ENCODE results near the gene ZEB1. TPM values are rescaled to one million over a fixed set of nuclear protein-coding genes. Genes with fewer than 3 reads are reported as not detected.

The ZEB1 gene
- total and polyA plus RNA-seq, 4 experiments from 2014 or later, result 19.1 to 70.6 (median 50.0) TPM

- Histone ChIP-seq H3K27ac (ENCODE audit: low read depth, low read length) (no peak overlapping the region), H3K4me3 (ENCODE audit: low read length in 2 of 2) (no peak overlapping the region), H3K9me3 (ENCODE audit: control insufficient read depth in 1 of 2, low read length in 2 of 2) (no peaks in the 10 kb centered on the region), H3K27me3 (ENCODE audit: insufficient read depth, low read length) (no peaks in the 10 kb centered on the region), H3K36me3 (ENCODE audit: insufficient read depth, low read length) (no peaks in the 10 kb centered on the region), H3K4me1 (ENCODE audit: insufficient read depth, low read length) (peaks cover 10% of the 10 kb centered on the region)
- intact Hi-C loops (cut with micrococcal nuclease), result no loop called here
- Mint-ChIP-seq H3K9me3 (peaks cover 0 to 26% (median 12%) of the 10 kb centered on the region in 8 donors), H3K36me3 (peaks cover 21 to 31% of the 10 kb centered on the region in 2 donors), H3K4me3 (peak overlapping the region in 4 of 8 donors; percentile 5 to 41 (median 26)), H3K4me1 (peaks cover 25 to 64% (median 44%) of the 10 kb centered on the region in 4 donors), H3K27me3 (no peaks in the 10 kb centered on the region), H3K27ac (no peak overlapping the region)
- ChIA-PET POLR2A (ENCODE audit: partially characterized antibody) (interaction anchor here (0.6 kb wide), 1 partner anchor 37 kb away, joined by 3 read pairs; no protein-coding TSS in a partner anchor), CTCF (ENCODE audit: partially characterized antibody) (no interaction called here)
- no peak for DNase-seq
Observed at GRCh38 chr10:31413325-31413724, 94.3 kb downstream of the ZEB1 start.

GRCh38 chr10:31418481-31418880 lies 99.5 kb downstream of the ZEB1 start:
- POLR2A ChIA-PET (ENCODE audit: partially characterized antibody), result no interaction called here

GRCh38 chr10:31419394-31420063 lies 100.5 kb downstream of the ZEB1 start:
- intact Hi-C loops (cut with micrococcal nuclease), result no loop called here
- peak overlapping the region in 1 of 7 donors; percentile 18 for H3K27ac Mint-ChIP-seq
- peaks cover 42 to 82% (median 57%) of the 10 kb centered on the region in 4 donors for H3K4me1 Mint-ChIP-seq
- Histone ChIP-seq H3K36me3 (ENCODE audit: insufficient read depth, low read length) (no peaks in the 10 kb centered on the region), H3K4me1 (ENCODE audit: insufficient read depth, low read length) (no peaks in the 10 kb centered on the region), H3K27me3 (ENCODE audit: insufficient read depth, low read length) (no peaks in the 10 kb centered on the region), H3K9me3 (ENCODE audit: control insufficient read depth in 1 of 2, low read length in 2 of 2) (no peaks in the 10 kb centered on the region), H3K4me3 (ENCODE audit: low read length in 2 of 2) (no peak overlapping the region), H3K27ac (ENCODE audit: low read depth, low read length) (no peak overlapping the region)
- DNase-seq, result no peak
- no peak overlapping the region for H3K4me3 Mint-ChIP-seq
- no peaks in the 10 kb centered on the region for H3K27me3 Mint-ChIP-seq
- CTCF ChIA-PET (ENCODE audit: partially characterized antibody), result no interaction called here
- H3K9me3 Mint-ChIP-seq, result peaks cover 0 to 2% (median 0%) of the 10 kb centered on the region in 8 donors
- peaks cover 5 to 16% of the 10 kb centered on the region in 2 donors for H3K36me3 Mint-ChIP-seq
- POLR2A ChIA-PET (ENCODE audit: partially characterized antibody), result no interaction called here

More at GRCh38 chr10:31418481-31418880, 99.5 kb downstream of the ZEB1 start:
- CTCF ChIA-PET (ENCODE audit: partially characterized antibody), result no interaction called here
- Histone ChIP-seq H3K27ac (ENCODE audit: low read depth, low read length) (no peak overlapping the region), H3K4me3 (ENCODE audit: low read length in 2 of 2) (no peak overlapping the region), H3K4me1 (ENCODE audit: insufficient read depth, low read length) (peaks cover 5% of the 10 kb centered on the region), H3K36me3 (ENCODE audit: insufficient read depth, low read length) (no peaks in the 10 kb centered on the region), H3K9me3 (ENCODE audit: control insufficient read depth in 1 of 2, low read length in 2 of 2) (no peaks in the 10 kb centered on the region), H3K27me3 (ENCODE audit: insufficient read depth, low read length) (no peaks in the 10 kb centered on the region)
- no peak for DNase-seq
- intact Hi-C loops (cut with micrococcal nuclease), result no loop called here
- H3K4me3 Mint-ChIP-seq, result no peak overlapping the region
- no peaks in the 10 kb centered on the region for H3K27me3 Mint-ChIP-seq
- H3K27ac Mint-ChIP-seq, result no peak overlapping the region
- peaks cover 47 to 79% (median 61%) of the 10 kb centered on the region in 4 donors for H3K4me1 Mint-ChIP-seq
- peaks cover 0 to 2% (median 0%) of the 10 kb centered on the region in 8 donors for H3K9me3 Mint-ChIP-seq
- peaks cover 4 to 16% of the 10 kb centered on the region in 2 donors for H3K36me3 Mint-ChIP-seq

GRCh38 chr10:31421322-31421721 lies 102.3 kb downstream of the ZEB1 start:
- H3K27ac ChIP-seq (ENCODE audit: low read depth, low read length), result no peak overlapping the region
- Mint-ChIP-seq H3K4me3 (no peak overlapping the region), H3K9me3 (peaks cover 0 to 2% (median 0%) of the 10 kb centered on the region in 8 donors), H3K36me3 (peaks cover 7 to 16% of the 10 kb centered on the region in 2 donors), H3K27ac (peak overlapping the region in 1 of 7 donors; percentile 47), H3K27me3 (no peaks in the 10 kb centered on the region), H3K4me1 (peaks cover 37 to 85% (median 50%) of the 10 kb centered on the region in 4 donors)
- POLR2A ChIA-PET (ENCODE audit: partially characterized antibody), result no interaction called here
- no peaks in the 10 kb centered on the region for H3K9me3 ChIP-seq (ENCODE audit: control insufficient read depth in 1 of 2, low read length in 2 of 2)
- no peak overlapping the region for H3K4me3 ChIP-seq (ENCODE audit: low read length in 2 of 2)
- H3K36me3 ChIP-seq (ENCODE audit: insufficient read depth, low read length), result no peaks in the 10 kb centered on the region
- intact Hi-C loops (cut with micrococcal nuclease), result no loop called here
- CTCF ChIA-PET (ENCODE audit: partially characterized antibody), result no interaction called here
- H3K4me1 ChIP-seq (ENCODE audit: insufficient read depth, low read length), result no peaks in the 10 kb centered on the region
- no peak for DNase-seq
- no peaks in the 10 kb centered on the region for H3K27me3 ChIP-seq (ENCODE audit: insufficient read depth, low read length)

- CTCF ChIA-PET (ENCODE audit: partially characterized antibody), result no interaction called here
- H3K4me1 Mint-ChIP-seq, result peaks cover 34 to 81% (median 48%) of the 10 kb centered on the region in 4 donors
Observed at GRCh38 chr10:31422634-31423033, 103.6 kb downstream of the ZEB1 start.

GRCh38 chr10:31424473-31424872 lies 105.5 kb downstream of the ZEB1 start:
- Histone ChIP-seq H3K9me3 (ENCODE audit: control insufficient read depth in 1 of 2, low read length in 2 of 2) (no peaks in the 10 kb centered on the region), H3K4me1 (ENCODE audit: insufficient read depth, low read length) (no peaks in the 10 kb centered on the region), H3K27ac (ENCODE audit: low read depth, low read length) (no peak overlapping the region), H3K4me3 (ENCODE audit: low read length in 2 of 2) (no peak overlapping the region), H3K36me3 (ENCODE audit: insufficient read depth, low read length) (no peaks in the 10 kb centered on the region), H3K27me3 (ENCODE audit: insufficient read depth, low read length) (no peaks in the 10 kb centered on the region)
- no peak overlapping the region for H3K4me3 Mint-ChIP-seq
- DNase-seq, result no peak
- ChIA-PET POLR2A (ENCODE audit: partially characterized antibody) (no interaction called here), CTCF (ENCODE audit: partially characterized antibody) (no interaction called here)
- no peak overlapping the region for H3K27ac Mint-ChIP-seq
- intact Hi-C loops (cut with micrococcal nuclease), result no loop called here
- no peaks in the 10 kb centered on the region for H3K27me3 Mint-ChIP-seq
- peaks cover 0 to 5% (median 3%) of the 10 kb centered on the region in 8 donors for H3K9me3 Mint-ChIP-seq
- H3K36me3 Mint-ChIP-seq, result peaks cover 15 to 18% of the 10 kb centered on the region in 2 donors
- H3K4me1 Mint-ChIP-seq, result peaks cover 41 to 84% (median 50%) of the 10 kb centered on the region in 4 donors

More at GRCh38 chr10:31422634-31423033, 103.6 kb downstream of the ZEB1 start:
- Histone ChIP-seq H3K27ac (ENCODE audit: low read depth, low read length) (no peak overlapping the region), H3K27me3 (ENCODE audit: insufficient read depth, low read length) (no peaks in the 10 kb centered on the region), H3K4me3 (ENCODE audit: low read length in 2 of 2) (no peak overlapping the region), H3K9me3 (ENCODE audit: control insufficient read depth in 1 of 2, low read length in 2 of 2) (no peaks in the 10 kb centered on the region), H3K4me1 (ENCODE audit: insufficient read depth, low read length) (no peaks in the 10 kb centered on the region), H3K36me3 (ENCODE audit: insufficient read depth, low read length) (no peaks in the 10 kb centered on the region)
- intact Hi-C loops (cut with micrococcal nuclease), result no loop called here
- H3K36me3 Mint-ChIP-seq, result peaks cover 11 to 12% of the 10 kb centered on the region in 2 donors
- no peak overlapping the region for H3K4me3 Mint-ChIP-seq
- H3K9me3 Mint-ChIP-seq, result no peaks in the 10 kb centered on the region
- no peaks in the 10 kb centered on the region for H3K27me3 Mint-ChIP-seq
- POLR2A ChIA-PET (ENCODE audit: partially characterized antibody), result no interaction called here
- peak overlapping the region in 1 of 7 donors; percentile 65 for H3K27ac Mint-ChIP-seq
- no peak for DNase-seq

- H3K4me3 Mint-ChIP-seq, result no peak overlapping the region
- ChIA-PET POLR2A (ENCODE audit: partially characterized antibody) (no interaction called here), CTCF (ENCODE audit: partially characterized antibody) (no interaction called here)
- H3K27me3 Mint-ChIP-seq, result no peaks in the 10 kb centered on the region
- no peaks in the 10 kb centered on the region for H3K36me3 ChIP-seq (ENCODE audit: insufficient read depth, low read length)
- peak overlapping the region in 1 of 7 donors; percentile 17 for H3K27ac Mint-ChIP-seq
- H3K9me3 ChIP-seq (ENCODE audit: control insufficient read depth in 1 of 2, low read length in 2 of 2), result no peaks in the 10 kb centered on the region
- peaks cover 6 to 18% of the 10 kb centered on the region in 2 donors for H3K36me3 Mint-ChIP-seq
- no peaks in the 10 kb centered on the region for H3K4me1 ChIP-seq (ENCODE audit: insufficient read depth, low read length)
- H3K4me3 ChIP-seq (ENCODE audit: low read length in 2 of 2), result no peak overlapping the region
- H3K4me1 Mint-ChIP-seq, result peaks cover 28 to 67% (median 34%) of the 10 kb centered on the region in 4 donors
- H3K27me3 ChIP-seq (ENCODE audit: insufficient read depth, low read length), result no peaks in the 10 kb centered on the region
- peaks cover 0 to 5% (median 3%) of the 10 kb centered on the region in 8 donors for H3K9me3 Mint-ChIP-seq
- no peak overlapping the region for H3K27ac ChIP-seq (ENCODE audit: low read depth, low read length)
- DNase-seq, result no peak
- intact Hi-C loops (cut with micrococcal nuclease), result no loop called here
Observed at GRCh38 chr10:31426401-31426800, 107.4 kb downstream of the ZEB1 start.
